HG02870 (cell line): ENCODE measurements around the gene NKAIN2.
"Not testable (repeated sequence)": the region's sequence is repeated elsewhere in the genome, so short reads cannot be mapped to it uniquely, and the experiment has no call there.

Experiments
- ATAC-seq: cut with Tn5 transposase; IDR thresholded peaks from one replicate; pipeline ENCODE4 v1.9.1; 2021; ENCODE audit warnings: mild to moderate bottlenecking, moderate library complexity; ENCODE audit not compliant: unreplicated experiment

NKAIN2 gene

GRCh38 chr6:124412657-124413056 lies 609.0 kb downstream of the NKAIN2 start:
- not testable (repeated sequence) for ATAC-seq

- no peak for ATAC-seq
Measured at GRCh38 chr6:124420116-124420840, 616.6 kb downstream of the NKAIN2 start.

- no peak for ATAC-seq
Measured at GRCh38 chr6:124423621-124424020, 620.0 kb downstream of the NKAIN2 start.

GRCh38 chr6:124430740-124431318 lies 627.2 kb downstream of the NKAIN2 start:
- no peak for ATAC-seq

GRCh38 chr6:124432620-124433019 lies 629.0 kb downstream of the NKAIN2 start:
- no peak for ATAC-seq

GRCh38 chr6:124433387-124434160 lies 629.9 kb downstream of the NKAIN2 start:
- no peak for ATAC-seq

- ATAC-seq: no peak
Measured at GRCh38 chr6:124434421-124434820, 630.8 kb downstream of the NKAIN2 start.

GRCh38 chr6:124436803-124437202 lies 633.1 kb downstream of the NKAIN2 start:
- ATAC-seq: no peak

GRCh38 chr6:124438546-124439065 lies 634.9 kb downstream of the NKAIN2 start:
- ATAC-seq: no peak

- no peak for ATAC-seq
Measured at GRCh38 chr6:124441450-124441849, 637.8 kb downstream of the NKAIN2 start.

- ATAC-seq: no peak
Measured at GRCh38 chr6:124443541-124443940, 639.9 kb downstream of the NKAIN2 start.

- no peak for ATAC-seq
Measured at GRCh38 chr6:124445581-124445980, 641.9 kb downstream of the NKAIN2 start.

- no peak for ATAC-seq
Measured at GRCh38 chr6:124446961-124447360, 643.3 kb downstream of the NKAIN2 start.

- no peak for ATAC-seq
Measured at GRCh38 chr6:124459268-124459667, 655.6 kb downstream of the NKAIN2 start.

GRCh38 chr6:124462750-124463149 lies 659.1 kb downstream of the NKAIN2 start:
- no peak for ATAC-seq

GRCh38 chr6:124463271-124463670 lies 659.6 kb downstream of the NKAIN2 start:
- no peak for ATAC-seq

GRCh38 chr6:124464600-124464999 lies 660.9 kb downstream of the NKAIN2 start:
- ATAC-seq: not testable (repeated sequence)

GRCh38 chr6:124466949-124467348 lies 663.3 kb downstream of the NKAIN2 start:
- ATAC-seq: no peak

GRCh38 chr6:124467366-124467765 lies 663.7 kb downstream of the NKAIN2 start:
- no peak for ATAC-seq

- no peak for ATAC-seq
Measured at GRCh38 chr6:124470803-124471202, 667.1 kb downstream of the NKAIN2 start.

GRCh38 chr6:124475176-124475575 lies 671.5 kb downstream of the NKAIN2 start:
- ATAC-seq: no peak

- ATAC-seq: no peak
Measured at GRCh38 chr6:124478906-124479305, 675.2 kb downstream of the NKAIN2 start.
